ENCODE data around the gene CACNB2.
"Not testable (repeated sequence)": the region's sequence is repeated elsewhere in the genome, so short reads cannot be mapped to it uniquely, and the experiment has no call there.

Gene CACNB2

DNA sequence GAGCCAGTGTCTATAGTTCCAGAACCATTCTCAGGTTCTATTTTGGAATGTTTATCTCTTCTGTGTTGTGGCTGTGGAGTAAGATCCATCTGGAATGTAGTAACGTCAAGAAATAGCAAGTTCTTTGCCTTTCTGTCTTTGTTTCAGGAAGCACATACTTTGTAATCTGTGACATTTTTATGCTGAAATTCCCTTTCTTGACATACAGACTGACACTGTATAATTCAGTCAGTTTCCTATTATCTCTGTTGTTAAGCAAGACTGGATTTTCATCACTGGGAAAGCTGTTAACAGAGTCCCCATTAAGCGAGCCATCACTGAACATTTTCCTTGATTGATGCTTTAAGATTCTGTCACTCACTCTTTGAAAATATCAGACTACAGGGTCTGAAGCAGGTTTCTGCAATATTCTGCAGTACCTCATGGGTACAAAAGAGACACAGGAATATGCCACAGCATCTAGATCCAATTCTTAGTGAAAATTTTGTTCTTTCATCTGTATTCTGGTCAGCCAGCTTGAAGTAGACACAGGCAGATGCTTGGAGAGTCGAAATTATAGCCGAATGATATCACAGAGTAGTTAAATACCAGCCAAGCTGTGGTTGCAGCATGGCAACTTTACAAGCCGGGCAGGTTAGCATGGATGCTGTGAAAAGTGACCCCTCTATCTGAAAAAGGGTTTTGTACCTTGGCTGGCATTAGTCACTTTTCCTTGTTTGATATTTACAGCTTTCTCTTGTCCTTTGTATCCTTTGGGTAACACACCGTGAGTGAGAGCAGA, 62.6 kb downstream of the CACNB2 start:
- no peak for DNase-seq

DNA sequence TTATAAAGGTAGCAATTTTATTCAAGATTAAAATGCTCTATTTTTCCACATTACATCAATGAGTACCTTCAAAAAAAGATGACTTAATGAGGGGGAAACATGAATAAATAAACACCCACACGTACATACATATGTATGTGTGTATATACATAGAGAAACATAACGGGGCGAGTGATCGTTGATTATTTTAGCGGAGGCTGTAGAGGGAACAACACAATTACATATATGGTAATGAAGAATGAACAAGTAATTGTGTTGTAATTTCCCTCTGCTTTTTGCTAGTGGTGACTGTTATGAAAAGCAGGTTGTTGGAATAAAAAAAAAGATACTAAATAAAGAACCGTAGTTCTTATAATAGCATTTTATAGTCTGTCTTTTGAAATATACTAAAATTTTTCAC, 63.2 kb downstream of the CACNB2 start:
- DNase-seq: no peak

DNA sequence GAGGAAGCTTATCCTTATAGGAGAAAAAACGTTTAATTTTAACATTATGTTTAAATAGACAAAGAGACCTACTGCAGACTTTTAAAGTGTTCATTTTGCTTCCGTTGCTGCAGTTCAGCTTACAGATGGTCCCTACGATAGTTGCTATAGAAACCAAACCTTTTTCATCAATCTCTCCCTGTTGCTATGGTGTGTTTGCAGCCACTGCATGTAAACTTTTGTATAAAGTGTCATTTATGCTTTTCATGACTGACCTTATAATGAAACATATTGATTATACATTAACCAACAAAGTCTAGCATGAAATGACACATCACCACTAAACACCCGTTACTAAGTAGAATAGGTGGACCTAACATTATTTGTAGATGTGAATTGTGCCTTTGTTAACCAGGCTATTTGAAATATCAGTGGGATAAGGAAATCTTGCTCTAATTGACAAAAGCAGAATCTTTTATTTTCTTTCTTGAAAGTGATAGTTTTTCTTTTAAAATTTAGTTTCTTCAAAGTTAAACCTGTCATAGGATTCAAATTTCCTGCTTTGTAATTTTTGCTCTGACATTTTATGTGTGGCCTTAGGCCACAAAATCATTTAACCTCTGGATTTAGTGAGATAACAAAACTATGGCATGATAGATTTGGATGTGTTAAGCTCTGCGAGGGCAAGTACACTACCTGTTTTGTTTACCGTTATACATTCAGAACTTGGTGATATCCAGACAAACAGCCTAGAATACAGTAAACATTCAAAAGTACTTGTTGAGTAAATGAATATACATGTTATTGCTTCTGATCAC, 64.0 kb downstream of the CACNB2 start:
- DNase-seq: peak; percentile 26

DNA sequence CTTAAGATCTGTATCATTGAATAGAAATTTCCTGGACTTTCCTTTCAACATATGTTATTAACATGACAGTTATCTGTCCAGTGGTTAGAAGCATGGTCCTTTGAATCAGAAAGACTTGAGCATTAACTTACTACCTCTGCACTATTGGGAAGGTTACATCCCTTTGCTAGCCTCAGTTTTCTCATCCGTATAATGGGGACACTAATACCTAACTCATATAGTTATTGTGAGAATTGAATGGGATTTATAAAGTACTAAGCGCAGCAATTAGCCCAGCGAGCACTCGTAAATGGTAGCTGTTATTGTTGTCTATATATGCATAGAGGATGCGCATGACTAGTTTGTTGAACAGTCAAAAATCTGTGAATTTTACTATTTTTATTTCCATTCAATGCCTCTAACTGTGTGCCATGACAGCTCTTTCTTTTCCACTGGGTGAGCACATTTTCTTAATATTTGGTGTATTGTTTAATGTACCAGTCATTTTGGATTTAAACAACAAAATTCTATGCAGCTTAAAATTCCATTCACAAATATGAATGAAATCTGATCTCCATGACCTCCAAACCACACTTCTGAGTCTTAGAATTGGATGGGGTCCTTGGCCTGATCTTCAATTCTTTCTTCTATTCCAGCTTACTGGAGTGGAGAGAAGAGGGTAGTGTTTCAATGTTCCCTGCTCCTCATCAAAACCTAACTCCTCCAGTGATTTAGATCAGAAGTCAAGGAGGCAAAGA, 65.0 kb downstream of the CACNB2 start:
- no peak for DNase-seq

DNA sequence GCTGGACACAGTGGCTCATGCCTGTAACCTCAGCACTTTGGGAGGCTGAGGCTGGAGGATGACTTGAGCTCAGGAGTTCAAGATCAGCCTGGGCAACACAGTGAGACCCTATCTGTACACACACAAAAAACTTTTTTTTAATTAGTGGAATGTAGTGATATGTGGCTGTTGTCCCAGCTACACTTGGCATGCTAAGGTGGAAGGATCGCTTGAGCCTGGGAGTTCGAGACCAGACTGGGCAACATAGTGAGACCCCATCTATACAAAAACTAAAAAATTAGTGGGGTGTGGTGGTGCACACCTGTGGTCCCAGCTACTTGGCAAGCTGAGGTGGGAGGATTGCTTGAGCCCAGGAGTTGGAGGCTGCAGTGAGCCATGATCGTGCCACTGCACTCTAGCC, 68.0 kb downstream of the CACNB2 start:
- DNase-seq: not testable (repeated sequence)

DNA sequence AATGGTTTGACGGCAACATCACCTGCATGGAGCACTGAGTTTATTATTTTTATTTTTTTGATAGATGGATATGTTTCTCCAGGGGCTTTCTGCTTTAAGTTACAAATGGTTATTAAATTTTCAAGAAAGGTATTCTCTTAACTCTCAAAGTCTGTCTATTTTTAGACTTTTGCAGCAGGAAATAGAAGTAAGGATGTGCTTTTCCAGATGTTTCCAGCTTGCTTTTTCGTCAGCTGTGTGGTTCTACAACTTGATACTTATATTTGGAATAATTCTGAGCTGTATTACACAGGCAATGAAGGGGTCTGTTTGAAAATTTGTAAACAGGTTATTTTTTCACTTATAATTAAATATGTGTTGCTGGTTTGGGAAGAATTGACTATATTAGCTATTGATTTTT, 69.0 kb downstream of the CACNB2 start:
- DNase-seq: no peak

DNA sequence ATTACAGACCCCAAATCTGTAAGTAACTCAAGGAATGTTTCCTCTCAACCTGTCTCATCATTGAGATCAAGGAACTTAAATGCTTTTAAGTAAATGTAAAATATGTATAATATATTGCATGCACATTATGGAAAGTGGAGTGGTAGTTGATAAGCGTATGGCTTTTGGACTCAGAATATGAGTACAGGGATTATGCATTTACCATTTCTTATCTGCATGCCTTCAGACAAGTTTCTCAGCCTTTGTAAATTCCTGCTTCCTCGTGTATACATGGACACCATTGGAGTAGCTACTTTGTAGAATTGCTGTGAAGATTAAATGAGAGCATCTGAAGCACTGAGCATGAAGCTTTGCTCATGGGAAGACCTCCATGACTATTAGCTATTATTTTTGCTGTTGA, 70.5 kb downstream of the CACNB2 start:
- no peak for DNase-seq

DNA sequence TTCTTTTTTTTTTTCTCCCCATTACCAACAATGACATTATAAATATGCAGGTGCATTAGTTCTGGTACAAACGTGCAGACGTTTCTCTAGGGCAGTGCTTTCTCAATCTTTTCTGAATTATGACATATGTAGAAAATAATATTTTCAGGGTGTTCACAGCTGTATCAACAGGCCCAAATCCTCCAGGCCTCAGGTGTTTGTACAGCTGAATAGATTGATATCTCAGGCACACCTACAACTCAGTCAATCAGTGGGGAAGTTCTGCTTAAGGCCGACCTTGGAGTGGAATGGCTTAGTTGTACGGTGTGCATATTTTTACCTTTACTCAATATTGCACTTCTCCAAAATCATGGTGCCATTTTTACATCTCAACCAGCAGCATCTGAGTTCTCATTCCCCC, 71.6 kb downstream of the CACNB2 start:
- no peak for DNase-seq

DNA sequence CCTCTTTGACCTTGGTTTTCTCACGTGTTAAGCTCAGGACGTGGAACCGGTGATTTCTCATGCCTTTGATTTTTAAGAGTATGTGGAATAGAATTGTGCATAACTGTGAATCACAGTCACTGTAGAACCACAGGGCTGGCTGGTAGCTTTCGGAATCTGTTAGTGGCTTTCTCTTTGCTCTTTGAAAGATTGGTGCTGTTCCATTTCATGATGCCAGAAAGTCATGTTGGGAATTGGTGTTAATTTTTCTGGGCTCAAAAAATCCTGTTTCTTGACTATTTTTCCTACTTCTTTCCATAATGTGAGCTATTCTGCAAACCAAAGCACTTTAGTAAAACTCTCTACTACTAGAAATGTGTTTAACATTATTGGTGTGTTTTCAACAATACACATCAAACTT, 73.0 kb downstream of the CACNB2 start:
- no peak for DNase-seq

DNA sequence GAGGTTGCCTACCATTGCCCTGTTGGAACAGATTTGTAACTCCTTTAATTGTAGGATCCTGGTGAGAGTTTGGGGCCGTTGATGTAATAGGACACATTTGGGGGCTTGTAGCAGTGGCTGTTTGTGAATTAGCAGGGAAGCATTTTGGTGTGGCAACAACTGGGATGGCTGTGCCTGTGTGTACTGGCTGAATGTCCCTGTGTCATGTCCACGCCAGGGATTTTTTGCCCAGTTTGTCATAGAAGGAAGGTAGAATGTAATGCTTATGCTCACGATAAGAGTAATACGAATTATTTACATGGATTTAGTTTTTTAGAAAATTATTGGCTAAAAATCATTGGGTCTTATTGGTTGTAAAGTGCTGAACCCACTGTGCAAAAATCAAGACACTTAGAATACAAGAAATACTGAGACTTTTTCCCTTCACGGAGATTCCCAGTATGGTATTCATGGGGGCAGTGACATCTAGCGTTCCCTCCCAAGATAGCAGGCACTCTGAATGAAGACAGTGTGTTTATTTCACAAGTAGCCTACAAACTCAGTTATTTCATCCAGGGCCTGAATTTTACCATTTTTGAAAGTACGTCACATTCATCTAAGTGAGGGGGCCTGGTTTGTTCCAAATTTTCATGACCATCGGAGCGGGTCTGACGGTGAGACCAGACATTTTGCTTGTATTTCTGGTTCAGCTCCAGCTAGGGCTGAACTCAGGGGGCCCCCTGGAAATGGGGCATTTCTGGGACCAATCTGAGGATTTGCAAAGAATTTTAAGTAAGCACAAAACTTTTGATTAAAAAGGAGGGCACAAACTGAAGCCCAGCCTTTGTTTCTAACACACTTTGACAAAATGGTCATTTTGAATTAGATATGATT, 74.7 kb downstream of the CACNB2 start:
- DNase-seq: no peak

DNA sequence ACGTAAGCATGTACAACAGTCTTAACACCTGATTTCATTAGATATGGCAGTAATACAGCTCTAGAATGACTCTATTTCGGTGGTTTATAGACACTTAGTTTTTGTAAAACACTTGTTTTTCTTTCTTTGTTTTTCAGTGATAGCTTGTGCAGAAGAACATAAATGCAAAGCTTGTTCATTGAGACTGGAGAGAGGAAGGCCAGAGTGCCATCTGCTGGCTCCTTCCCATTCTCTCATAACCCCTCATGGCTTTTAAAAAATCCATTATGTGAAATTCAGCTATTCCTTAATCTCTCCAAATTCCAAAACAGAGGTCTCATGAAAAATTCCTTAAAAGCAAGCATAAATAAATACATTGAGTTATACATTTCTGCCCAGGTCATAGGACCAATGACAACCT, 76.3 kb downstream of the CACNB2 start:
- DNase-seq: no peak

DNA sequence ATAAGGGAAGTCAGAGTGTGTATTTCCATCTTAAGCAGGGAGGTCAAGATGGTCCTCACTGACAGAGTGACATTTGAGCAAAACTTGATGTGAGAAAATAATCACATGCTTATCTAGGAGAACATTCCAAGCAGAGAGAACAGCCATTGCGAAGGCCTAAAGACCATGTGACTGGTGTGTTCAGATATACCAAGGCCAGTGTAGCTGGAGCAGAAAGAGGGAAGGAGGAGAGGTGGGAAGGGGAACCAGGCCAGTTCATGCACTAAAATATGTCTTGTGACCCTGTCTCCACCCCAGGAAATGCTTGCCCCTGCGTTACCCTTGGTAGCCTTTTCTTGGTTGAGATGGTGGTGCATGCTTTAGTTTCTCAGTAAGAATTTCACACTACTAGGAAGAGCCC, 77.4 kb downstream of the CACNB2 start:
- no peak for DNase-seq

DNA sequence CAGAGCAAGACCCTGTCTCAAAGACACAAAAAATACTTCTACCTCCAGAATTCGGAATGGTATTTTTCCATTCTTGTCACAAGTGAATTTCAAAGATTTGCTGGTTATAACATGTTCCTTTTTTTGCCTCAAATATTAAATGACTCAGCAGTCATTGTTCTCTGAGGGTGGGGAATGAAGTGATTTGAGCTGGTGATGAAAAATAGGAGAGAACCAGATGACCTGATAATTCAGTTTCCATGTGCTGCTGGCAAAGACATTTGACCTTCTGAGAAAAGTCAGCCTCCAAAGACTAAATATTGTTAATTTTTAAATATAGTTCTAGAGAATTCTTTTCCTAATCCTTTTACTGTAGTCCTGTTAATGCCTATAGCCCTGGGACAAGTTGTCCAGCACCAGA, 78.9 kb downstream of the CACNB2 start:
- DNase-seq: no peak

DNA sequence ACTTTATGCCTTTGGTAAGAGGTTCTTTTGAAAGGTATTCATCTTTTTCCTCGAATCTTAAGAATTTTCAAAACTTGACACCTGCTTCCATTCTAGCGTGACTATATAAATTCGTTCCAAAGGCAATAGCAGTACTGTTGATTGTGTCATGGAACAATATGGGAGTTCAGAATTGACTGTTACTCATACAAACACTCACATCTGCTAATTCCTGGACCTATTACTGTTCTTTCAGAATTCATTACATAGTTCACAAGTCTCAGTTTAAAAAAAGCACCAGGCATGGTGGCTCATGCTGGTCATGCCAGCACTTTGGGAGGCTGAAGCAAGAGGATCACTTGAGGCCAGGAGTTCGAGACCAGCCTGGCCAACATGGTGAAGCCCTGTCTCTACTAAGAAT, 80.9 kb downstream of the CACNB2 start:
- no peak for DNase-seq

DNA sequence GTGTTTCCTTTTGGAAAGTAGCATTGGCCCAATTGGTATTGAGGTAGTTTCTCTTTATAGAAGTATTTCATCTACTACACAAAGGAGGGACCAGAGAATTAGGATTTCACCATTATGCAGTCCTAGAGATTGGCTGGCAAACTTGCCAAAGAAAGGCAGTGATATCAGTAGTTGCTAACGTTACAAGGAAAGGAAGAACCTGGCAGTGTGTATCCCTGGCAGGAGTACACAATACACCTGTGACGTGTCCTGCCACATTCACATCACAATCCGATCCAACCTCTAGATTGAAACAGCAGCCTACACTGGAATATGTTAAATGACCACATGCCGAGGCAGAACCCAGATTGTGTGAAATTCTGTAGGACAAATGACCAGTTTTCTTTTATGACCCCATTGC, 81.7 kb downstream of the CACNB2 start:
- DNase-seq: no peak

DNA sequence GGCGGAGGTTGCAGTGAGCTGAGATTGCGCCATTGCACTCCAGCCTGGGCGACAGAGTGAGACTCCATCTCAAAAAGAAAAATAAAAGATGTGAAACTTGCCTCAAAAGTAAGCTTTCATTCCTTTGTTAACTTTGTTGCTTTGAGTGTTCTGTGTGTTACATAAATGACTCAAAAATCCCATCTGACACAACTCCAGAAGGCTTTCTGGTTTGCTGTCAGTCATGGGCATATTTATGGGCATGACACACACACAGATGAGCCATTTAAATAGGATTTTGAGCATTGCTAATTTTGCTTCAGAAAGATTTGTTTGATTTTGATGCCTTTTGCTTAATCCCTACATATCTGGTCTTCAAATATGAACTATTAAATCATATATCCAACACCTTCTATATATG, 82.6 kb downstream of the CACNB2 start:
- no peak for DNase-seq

DNA sequence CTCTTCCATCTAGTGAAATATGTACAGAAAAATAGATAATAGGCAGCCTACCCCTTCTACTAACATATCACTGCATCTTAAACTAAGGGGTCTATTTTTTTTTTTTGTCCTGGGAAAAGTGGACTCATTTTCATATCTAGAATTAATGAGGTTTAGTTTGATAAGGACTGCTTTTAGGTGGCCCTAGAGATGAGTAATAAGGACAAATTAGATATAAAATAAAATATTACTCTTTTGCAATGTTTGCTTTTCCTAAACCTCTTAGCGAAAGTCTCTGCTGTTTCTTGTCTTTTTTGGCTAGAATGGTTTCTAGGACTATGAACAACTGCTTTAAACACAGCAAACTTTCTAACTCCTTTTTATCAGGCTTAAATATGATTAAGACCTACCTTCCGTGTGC, 83.7 kb downstream of the CACNB2 start:
- DNase-seq: no peak

DNA sequence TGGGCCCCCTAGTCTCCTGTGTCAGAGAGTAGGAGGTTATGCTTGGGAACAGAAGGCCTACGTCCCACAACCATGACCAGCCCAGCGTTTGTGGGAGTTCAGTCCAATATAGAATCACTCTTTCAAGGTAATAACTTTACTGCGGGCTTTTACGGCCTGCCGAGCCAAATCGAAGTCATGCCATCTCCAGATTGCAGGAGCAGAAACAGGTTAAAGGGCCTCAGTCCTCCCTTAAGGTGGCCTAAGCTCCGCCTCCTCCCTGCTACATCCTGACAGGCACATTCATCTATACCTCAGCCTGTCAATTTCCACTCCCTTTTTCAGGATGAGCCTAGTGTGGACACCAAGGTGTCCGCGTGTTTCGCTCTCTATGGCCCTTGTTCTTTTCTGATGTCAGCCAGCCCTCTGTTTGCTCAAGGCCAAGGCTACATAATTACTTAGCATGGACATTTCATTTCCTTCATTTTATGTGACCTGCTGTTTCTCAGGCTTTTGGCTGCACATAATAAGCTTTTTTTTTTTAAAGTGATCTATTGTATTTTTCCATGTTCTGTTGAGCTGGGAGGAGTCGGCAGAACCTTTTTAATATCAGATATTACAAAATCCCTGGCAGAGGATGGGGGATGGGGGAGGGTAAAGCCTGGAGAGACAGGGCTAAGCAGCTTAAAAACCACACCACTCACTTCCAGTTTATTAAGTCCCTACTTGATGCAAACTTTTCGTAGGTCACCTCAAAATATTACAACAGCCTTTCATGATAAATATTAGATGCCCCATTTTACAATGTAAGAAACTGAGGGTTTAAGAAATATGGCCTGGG, 84.6 kb downstream of the CACNB2 start:
- DNase-seq: no peak

DNA sequence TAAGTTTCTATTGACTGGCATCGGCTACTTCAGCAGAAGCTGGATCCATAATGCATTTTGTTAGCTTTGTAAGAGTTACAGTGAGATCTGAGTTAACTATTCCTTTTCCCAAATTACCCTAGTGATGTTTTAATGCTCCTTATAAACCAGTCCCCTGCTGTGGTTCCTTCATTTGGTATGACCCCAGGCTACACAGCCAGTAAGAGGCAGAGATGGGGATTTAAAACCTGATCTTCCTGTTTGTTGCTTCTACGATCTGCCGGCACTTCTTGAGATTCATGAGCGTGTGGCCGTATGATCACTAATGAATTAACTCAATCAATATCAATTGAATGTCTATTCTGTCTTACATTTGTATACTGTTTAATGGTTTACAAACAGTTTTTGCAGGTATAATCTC, 86.1 kb downstream of the CACNB2 start:
- DNase-seq: no peak

DNA sequence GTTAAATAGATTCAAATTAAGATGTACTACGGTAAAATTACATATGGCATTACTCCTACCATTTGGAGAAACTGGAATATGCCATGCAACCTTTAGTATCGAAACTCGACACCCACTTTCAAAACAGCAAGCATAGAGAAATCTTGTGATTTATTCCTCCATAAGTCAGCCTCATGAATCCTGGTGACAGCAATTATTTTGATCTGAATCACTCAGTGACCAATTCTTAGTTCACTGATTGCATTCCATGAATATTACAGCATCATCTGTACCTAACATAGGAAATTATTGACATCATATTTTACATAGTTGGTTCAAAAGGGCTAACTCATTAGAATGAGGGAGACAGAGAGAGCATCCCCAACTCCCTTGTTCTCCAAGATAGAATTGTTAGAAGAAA, 89.6 kb downstream of the CACNB2 start:
- no peak for DNase-seq

DNA sequence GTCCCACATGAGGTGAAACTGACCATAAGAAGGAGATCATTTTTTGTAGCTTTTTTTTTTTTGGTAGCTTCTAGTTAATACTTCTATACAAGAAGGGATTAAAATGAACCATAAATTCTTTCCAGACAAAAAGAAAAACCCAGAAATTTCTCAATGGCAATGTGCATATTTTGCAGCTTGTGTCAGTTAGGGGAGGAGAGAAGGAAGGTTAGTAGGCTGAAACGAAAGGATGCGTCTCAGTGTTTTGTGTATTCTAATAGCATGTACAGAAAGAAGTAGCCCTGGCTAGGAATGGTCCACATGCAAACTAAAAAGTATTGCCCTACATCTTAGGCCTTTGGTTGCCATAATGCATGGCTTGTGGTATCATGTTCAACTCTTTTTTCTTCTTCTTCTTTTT, 90.6 kb downstream of the CACNB2 start:
- no peak for DNase-seq

DNA sequence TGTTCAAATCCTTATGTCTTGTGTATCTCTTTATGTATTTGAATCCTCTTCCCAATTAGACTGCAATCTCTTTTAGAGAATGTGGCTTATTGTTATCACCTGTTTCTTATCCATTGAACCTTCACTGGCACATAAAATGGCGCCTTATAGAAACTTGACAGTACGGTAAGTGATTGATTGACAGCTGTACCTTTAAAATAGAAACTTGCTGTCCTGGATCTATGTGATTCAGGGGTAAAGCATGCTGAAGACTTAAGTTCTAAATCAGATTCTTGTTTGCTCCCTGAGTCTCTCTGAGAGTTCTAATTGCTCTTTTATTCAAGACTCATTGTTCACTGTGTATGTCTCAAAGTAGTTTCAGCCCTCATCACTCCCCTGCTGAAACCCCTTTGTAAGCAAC, 91.3 kb downstream of the CACNB2 start:
- DNase-seq: no peak
